Liver (tissue), 9 donors: ENCODE results near the gene IFRD2. TPM values are rescaled to one million over a fixed set of nuclear protein-coding genes. Genes with fewer than 3 reads are reported as not detected.

Source experiments
- DNase-seq: peaks from one replicate; pipeline ENCODE4 v3.0.0-alpha.2; 2017; ENCODE audit warnings: low spot score
- H3K27ac ChIP-seq, 2 donors: one replicate each; pipeline ENCODE4 v1.7.0; 2013; ENCODE audit warnings: inconsistent platforms in 2 of 2, low read length in 2 of 2, control low read depth in 1 of 2, low read depth in 1 of 2, mild to moderate bottlenecking in 1 of 2
- H3K27me3 ChIP-seq, 4 donors: one replicate each; pipeline versions ENCODE4 v1.6.1 to v1.7.0; 2013; ENCODE audit warnings: low read length in 3 of 4, inconsistent platforms in 1 of 4, mild to moderate bottlenecking in 1 of 4, moderate library complexity in 1 of 4; ENCODE audit not compliant: control insufficient read depth in 4 of 4, insufficient read depth in 4 of 4
- H3K36me3 ChIP-seq, 4 donors: one replicate each; pipeline versions ENCODE4 v1.6.1 to v1.7.0; 2013; ENCODE audit warnings: low read length in 3 of 4, mild to moderate bottlenecking in 3 of 4, low read depth in 1 of 4, moderate library complexity in 1 of 4; ENCODE audit not compliant: control insufficient read depth in 4 of 4, insufficient read depth in 3 of 4
- H3K4me1 ChIP-seq, 4 donors: one replicate each; pipeline versions ENCODE4 v1.6.1 to v1.7.0; 2013; ENCODE audit warnings: low read length in 3 of 4, mild to moderate bottlenecking in 3 of 4, moderate library complexity in 1 of 4; ENCODE audit not compliant: control insufficient read depth in 4 of 4, insufficient read depth in 4 of 4
- H3K4me3 ChIP-seq, 3 donors: one replicate each; pipeline versions ENCODE4 v1.6.1 to v1.7.0; 2013; ENCODE audit warnings: low read length in 3 of 3, control low read depth in 1 of 3, low read depth in 1 of 3, mild to moderate bottlenecking in 1 of 3
- H3K9ac ChIP-seq, 2 donors: one replicate each; pipeline ENCODE4 v1.7.0; 2013; ENCODE audit warnings: low read length in 2 of 2, mild to moderate bottlenecking in 2 of 2, moderate library complexity in 2 of 2, control low read depth in 1 of 2, low read depth in 1 of 2
- H3K9me3 ChIP-seq, 4 donors: one replicate each; pipeline versions ENCODE4 v1.6.1 to v1.7.0; 2013; ENCODE audit warnings: low read length in 3 of 4; ENCODE audit not compliant: control insufficient read depth in 4 of 4
- EGR1 ChIP-seq, 2 donors: IDR thresholded peaks; 2 replicates each; pipeline ENCODE4 v1.6.1; 2016 to 2018; ENCODE audit warnings: antibody characterized with exemption in 2 of 2, low read depth in 2 of 2
- FOXA1 ChIP-seq: IDR thresholded peaks from 2 replicates; pipeline ENCODE4 v1.6.1; 2016; ENCODE audit warnings: antibody characterized with exemption
- FOXA2 ChIP-seq: IDR thresholded peaks from 2 replicates; pipeline ENCODE4 v1.6.1; 2016; ENCODE audit warnings: antibody characterized with exemption
- GABPA ChIP-seq, 2 donors: IDR thresholded peaks in 1 of 2; conservative IDR thresholded peaks in 1 of 2; 2 replicates each; pipeline ENCODE4 v1.6.1; 2016; ENCODE audit warnings: antibody characterized with exemption in 2 of 2, mild to moderate bottlenecking in 1 of 2, moderate library complexity in 1 of 2
- HNF4A ChIP-seq, 2 donors: conservative IDR thresholded peaks; 2 replicates each; pipeline ENCODE4 v1.6.1; 2016; ENCODE audit warnings: antibody characterized with exemption in 2 of 2, mild to moderate bottlenecking in 2 of 2
- HNF4G ChIP-seq: IDR thresholded peaks from 2 replicates; pipeline ENCODE4 v1.6.1; 2016; ENCODE audit warnings: antibody characterized with exemption
- JUND ChIP-seq, 2 donors: IDR thresholded peaks; 2 replicates each; pipeline ENCODE4 v1.6.1; 2016; ENCODE audit warnings: antibody characterized with exemption in 2 of 2
- MAX ChIP-seq: IDR thresholded peaks from 2 replicates; pipeline ENCODE4 v1.6.1; 2016; ENCODE audit warnings: antibody characterized with exemption
- NR2F2 ChIP-seq: IDR thresholded peaks from 2 replicates; pipeline ENCODE4 v1.6.1; 2016; ENCODE audit warnings: antibody characterized with exemption
- RAD21 ChIP-seq, 2 donors: IDR thresholded peaks; 2 replicates each; pipeline ENCODE4 v1.6.1; 2016; ENCODE audit warnings: antibody characterized with exemption in 2 of 2, mild to moderate bottlenecking in 2 of 2
- RXRA ChIP-seq, 2 donors: IDR thresholded peaks; 2 replicates each; pipeline ENCODE4 v1.6.1; 2017 to 2018; ENCODE audit warnings: antibody characterized with exemption in 2 of 2, mild to moderate bottlenecking in 1 of 2
- SP1 ChIP-seq: IDR thresholded peaks from 2 replicates; pipeline ENCODE4 v1.6.1; 2018; ENCODE audit warnings: antibody characterized with exemption, mild to moderate bottlenecking
- TAF1 ChIP-seq: conservative IDR thresholded peaks from 2 replicates; pipeline ENCODE4 v1.6.1; 2016; ENCODE audit warnings: antibody characterized with exemption, mild to moderate bottlenecking
- YY1 ChIP-seq: IDR thresholded peaks from 2 replicates; pipeline ENCODE4 v1.6.1; 2016; ENCODE audit warnings: antibody characterized with exemption, mild to moderate bottlenecking
- WGBS: extraction: QIAGEN DNeasy Blood & Tissue Kit; methylation state at CpG from one replicate; pipeline ENCODE4 v1.1.7; 2013; 5-methylcytosine and 5-hydroxymethylcytosine counted together
- polyA plus RNA-seq, 2 donors: library from polyadenylated mRNA; stranded (reverse) in 1 of 2; unstranded in 1 of 2; fragments of 200-250 nt in 1 of 2; fragments of >200 nt in 1 of 2; fragmentation: Nextera tagmentation in 1 of 2; extraction: Ambion mirVana in 1 of 2; gene quantifications; one replicate each; pipeline versions ENCODE4 v1.2.1 to v1.2.3, GENCODE V29; 2013 to 2015
- total RNA-seq, 2 donors: library from RNA; depleted of rRNA; stranded (reverse); fragments of >200 nt; gene quantifications; one replicate each; pipeline ENCODE4 v1.2.3, GENCODE V29; 2014
- TF ChIP-seq, protein P1 (sequence below): IDR thresholded peaks from 2 replicates; pipeline ENCODE4 v1.6.1; 2016; ENCODE audit warnings: antibody characterized with exemption, mild to moderate bottlenecking
- donor health status: healthy.
- donor health status: healthy.
- donor health status: healthy.
- donor health status: healthy.
- donor health status: healthy.

IFRD2 gene
- total RNA-seq (10 to 100 TPM; 55.7 to 66.1 TPM), polyA plus RNA-seq (10 to 100 TPM; 60.3 to 91.2 TPM)

GRCh38 chr3:50292159-50293078 is at the start of gene IFRD2:
Gene IFRD2, minus strand, starts transcription at chr3:50292429. Its CDS starts 155 bp downstream, at chr3:50292274.
- Histone ChIP-seq H3K27ac (peak within 1 kb of the TSS; percentile 95 to 97), H3K9me3 (no peaks in the 10 kb centered on the region), H3K27me3 (no peaks in the 10 kb centered on the region), H3K9ac (peak within 1 kb of the TSS; percentile 75 to 95), H3K4me1 (peaks cover 5 to 27% (median 17%) of the 10 kb centered on the region in 4 donors), H3K4me3 (peak within 1 kb of the TSS; percentile 66 to 86 (median 81)), H3K36me3 (peaks cover 5 to 29% (median 17%) of the 10 kb centered on the region in 4 donors)
- peak; percentile 94 for DNase-seq
- TF ChIP-seq GABPA (IDR thresholded peaks at IDR 0.05 in 1 of 2, conservative IDR thresholded peaks at IDR 0.05 in 1 of 2): peak in 1 of 2 donors; percentile 53
- TF ChIP-seq, protein P1, sequence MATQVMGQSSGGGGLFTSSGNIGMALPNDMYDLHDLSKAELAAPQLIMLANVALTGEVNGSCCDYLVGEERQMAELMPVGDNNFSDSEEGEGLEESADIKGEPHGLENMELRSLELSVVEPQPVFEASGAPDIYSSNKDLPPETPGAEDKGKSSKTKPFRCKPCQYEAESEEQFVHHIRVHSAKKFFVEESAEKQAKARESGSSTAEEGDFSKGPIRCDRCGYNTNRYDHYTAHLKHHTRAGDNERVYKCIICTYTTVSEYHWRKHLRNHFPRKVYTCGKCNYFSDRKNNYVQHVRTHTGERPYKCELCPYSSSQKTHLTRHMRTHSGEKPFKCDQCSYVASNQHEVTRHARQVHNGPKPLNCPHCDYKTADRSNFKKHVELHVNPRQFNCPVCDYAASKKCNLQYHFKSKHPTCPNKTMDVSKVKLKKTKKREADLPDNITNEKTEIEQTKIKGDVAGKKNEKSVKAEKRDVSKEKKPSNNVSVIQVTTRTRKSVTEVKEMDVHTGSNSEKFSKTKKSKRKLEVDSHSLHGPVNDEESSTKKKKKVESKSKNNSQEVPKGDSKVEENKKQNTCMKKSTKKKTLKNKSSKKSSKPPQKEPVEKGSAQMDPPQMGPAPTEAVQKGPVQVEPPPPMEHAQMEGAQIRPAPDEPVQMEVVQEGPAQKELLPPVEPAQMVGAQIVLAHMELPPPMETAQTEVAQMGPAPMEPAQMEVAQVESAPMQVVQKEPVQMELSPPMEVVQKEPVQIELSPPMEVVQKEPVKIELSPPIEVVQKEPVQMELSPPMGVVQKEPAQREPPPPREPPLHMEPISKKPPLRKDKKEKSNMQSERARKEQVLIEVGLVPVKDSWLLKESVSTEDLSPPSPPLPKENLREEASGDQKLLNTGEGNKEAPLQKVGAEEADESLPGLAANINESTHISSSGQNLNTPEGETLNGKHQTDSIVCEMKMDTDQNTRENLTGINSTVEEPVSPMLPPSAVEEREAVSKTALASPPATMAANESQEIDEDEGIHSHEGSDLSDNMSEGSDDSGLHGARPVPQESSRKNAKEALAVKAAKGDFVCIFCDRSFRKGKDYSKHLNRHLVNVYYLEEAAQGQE: peak; percentile 78
- TF ChIP-seq FOXA1: no peak
- peak in 1 of 2 donors; percentile 48 for TF ChIP-seq RAD21 (IDR thresholded peaks at IDR 0.05)
- TF ChIP-seq HNF4A (conservative IDR thresholded peaks at IDR 0.05): peak in 1 of 2 donors; percentile 36
- TF ChIP-seq MAX: peak; percentile 90
- TF ChIP-seq EGR1 (IDR thresholded peaks at IDR 0.05; ENCODE audit: low read depth in 2 of 2): peak in 1 of 2 donors; percentile 13
- no peak for TF ChIP-seq NR2F2
- peak; percentile 95 for TF ChIP-seq YY1
- peak; percentile 85 for TF ChIP-seq SP1
- TF ChIP-seq RXRA (IDR thresholded peaks at IDR 0.05): peak in 1 of 2 donors; percentile 40
- WGBS: 1% methylated on average over 67 of the region's 67 CpGs

DNA sequence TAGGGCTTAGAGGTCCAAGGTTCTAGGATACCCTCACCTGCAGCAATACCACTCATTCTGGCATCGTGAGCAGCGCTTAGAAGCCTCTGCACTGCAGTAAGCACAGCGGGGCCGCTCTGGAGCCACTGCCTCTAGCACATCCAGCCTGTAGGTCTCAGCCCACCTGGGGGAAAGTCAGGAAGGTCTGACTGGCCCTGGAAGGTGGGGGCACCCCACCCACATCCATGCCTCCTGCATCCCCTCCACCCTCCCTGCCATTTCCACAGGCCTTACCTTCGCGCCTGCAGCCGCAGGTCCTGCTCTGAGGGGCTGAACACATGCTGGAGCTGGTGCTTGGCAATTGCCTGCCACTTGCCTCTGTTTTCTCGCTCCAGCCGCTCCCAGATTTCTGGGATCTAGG is 49.3 kb upstream of the IFRD2 start:
- TF ChIP-seq JUND (IDR thresholded peaks at IDR 0.05) (no peak), GABPA (IDR thresholded peaks at IDR 0.05 in 1 of 2, conservative IDR thresholded peaks at IDR 0.05 in 1 of 2) (no peak), FOXA1 (no peak), FOXA2 (no peak), TAF1 (no peak), HNF4A (conservative IDR thresholded peaks at IDR 0.05) (no peak), HNF4G (no peak), RAD21 (IDR thresholded peaks at IDR 0.05) (no peak)
- Histone ChIP-seq H3K9ac (no peak overlapping the region), H3K36me3 (no peaks in the 10 kb centered on the region), H3K4me3 (no peak overlapping the region), H3K4me1 (peaks cover 6 to 26% (median 13%) of the 10 kb centered on the region in 4 donors), H3K27me3 (no peaks in the 10 kb centered on the region), H3K9me3 (no peaks in the 10 kb centered on the region), H3K27ac (peak overlapping the region in 1 of 2 donors; percentile 21)
- DNase-seq: no peak
- 96% methylated on average over 9 of the region's 9 CpGs for WGBS
